Measurements from ENCODE around the gene PTPRN.

Gene PTPRN

DNA sequence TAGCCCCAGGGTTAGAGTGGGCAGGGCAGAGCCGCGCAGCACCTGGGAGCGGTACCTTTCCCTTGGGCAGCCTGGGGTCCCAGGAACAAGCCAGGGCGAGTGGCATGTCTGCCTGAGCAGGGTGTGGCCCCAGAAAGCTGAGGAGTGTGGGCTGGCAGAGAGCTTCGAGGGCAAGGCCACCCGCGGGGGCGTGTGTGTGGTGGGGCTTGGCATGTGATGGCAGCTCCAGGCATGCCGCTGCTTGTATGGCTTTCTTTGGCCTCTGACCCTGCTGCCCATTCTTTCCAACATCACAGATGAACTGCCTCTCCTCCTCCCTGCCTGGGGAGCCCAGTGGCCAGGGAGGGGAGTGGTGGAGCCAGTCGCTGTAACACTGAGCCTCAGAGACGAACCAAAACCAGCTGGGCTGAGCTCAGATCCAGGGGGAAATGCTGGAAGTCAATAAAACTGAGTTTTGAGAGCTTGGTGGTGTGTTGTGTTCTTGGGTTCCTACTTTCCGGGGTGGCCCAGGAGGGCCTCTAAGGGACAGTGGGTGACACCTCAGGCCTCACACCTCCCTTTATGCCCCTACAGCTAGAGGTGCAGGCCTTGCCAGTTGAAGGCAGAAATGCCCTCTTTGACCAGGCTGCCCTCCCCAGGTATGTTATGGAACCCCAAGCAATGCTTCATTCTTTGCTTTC is 22.6 kb downstream of the PTPRN start:
- DNase-seq: no peak

DNA sequence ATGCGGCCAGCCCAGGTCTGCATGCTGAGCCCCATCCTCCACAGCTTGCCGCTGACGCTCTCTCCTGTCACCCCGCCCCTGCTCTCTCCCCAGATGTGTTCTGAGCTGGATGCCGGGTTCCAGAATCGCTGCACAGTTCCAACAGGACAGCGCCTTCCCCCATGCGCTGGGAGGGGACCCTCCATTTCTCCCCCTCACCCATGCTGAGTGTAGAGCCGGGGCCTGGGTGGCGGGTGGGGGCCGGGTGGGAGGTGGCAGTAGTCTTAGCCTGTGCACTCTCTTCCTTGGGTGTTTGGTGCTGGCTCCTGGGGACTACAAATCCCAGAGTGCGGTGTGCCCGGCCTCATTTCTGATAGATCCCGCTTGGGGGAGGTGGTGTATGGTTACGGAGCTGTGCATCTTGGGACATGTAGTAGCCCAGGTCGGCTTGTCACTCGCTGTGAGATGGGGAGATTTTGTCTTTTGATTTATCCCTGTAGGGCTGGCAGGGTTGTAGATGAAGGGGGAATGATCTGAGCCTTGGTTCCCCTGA is 23.2 kb downstream of the PTPRN start:
- no peak for DNase-seq

DNA sequence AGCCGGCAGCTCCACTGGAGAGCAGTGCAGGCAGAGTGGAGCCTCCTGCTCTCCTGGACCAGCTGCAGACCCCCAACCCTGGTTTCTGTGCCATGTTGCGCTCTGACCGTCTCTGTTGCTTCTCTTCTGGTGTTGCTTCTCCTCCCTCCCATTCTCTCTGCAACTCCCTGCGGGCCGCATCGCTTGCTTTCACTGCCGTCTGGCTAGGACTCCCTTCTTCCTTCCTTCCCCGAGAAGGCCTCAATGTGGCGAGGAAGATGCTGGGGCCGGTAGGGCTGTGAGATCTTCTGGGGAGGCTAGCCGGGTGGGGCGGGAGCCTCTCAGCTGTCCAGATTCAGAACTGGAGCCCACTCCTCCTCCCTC is 23.8 kb downstream of the PTPRN start:
- DNase-seq: no peak

DNA sequence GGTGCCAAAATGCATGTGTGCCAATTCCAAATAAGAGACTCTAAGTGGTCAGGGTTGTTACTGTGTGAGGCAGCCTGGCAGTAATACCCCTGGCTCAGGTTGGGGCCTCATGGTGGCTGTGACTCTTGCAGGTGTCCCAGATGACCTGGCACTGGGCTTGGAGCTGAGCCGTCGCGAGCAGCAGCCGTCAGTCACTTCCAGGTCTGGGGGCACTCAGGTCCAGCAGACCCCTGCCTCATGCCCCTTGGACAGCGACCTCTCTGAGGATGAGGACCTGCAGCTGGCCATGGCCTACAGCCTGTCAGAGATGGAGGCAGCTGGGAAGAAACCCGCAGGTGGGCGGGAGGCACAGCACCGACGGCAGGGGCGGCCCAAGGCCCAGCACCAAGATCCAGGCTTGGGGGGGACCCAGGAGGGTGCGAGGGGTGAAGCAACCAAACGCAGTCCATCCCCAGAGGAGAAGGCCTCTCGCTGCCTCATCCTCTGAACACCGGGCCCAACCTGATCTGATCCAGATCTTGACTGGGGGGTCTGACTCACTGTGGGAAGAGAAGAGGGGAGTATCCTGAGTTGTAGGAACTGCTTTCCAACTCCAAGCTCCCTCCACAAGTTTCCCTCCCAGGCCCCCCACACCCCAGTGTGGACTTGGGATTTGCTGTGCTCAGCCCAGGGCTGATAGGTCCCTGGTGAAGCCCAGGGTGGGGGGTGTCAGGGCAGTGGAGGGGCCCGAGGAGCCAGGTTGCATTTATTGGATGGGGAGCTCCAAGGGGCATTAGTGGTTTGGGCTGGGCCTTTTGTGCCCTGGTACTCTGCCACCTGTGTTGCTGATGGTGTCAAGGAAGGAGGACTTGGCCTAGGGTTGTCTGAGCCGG is 24.5 kb downstream of the PTPRN start:
- DNase-seq: no peak

DNA sequence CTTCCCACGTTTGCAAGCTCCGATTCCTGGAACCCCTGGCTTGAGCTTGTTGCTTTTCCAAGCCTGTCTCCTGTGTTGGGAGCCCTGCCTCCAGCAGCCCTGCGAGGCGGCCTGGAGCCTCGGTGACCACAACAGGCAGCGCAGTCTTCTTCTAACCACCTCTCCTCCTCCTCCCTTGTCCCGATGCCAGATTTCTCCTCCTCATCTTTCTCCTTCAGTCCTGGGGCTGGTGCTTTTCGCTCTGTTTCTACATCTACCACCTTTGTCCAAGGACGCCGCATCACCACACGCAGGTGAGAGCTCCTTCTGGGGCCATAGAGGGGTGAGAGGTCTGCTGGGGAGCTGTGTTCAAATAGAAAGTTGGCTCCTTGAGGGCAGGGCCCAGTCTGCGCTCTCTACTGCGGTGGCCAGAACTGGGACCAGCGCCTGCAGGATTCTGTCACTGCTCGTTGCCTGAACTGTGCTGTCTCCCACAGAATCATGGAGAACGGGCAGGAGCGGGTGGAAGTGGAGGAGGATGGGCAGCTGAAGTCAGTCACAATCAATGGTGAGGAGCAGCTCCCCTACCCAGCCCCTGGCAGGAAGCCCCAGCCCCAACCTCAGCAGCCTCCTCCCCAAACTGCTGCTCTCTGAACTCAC is 26.1 kb downstream of the PTPRN start:
- no peak for DNase-seq

DNA sequence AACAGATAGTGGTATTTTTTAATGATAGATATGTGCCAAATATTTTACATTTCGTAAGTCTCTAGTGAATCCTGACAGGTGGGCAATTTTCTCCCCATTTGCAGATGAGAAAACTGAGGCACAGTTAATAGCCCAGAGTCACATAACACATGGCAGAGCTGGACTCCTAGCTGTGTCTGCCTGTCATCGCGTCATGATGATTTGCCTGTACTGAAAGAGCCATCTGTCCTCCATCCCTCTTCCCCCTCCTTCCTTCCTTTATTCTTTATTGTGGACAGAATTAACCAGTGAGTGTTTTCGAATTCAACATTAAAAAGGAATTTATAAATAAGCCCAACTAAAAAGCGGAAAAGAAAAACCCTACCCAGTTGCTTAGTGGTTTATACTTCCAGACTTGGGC is 26.8 kb downstream of the PTPRN start:
- DNase-seq: no peak

DNA sequence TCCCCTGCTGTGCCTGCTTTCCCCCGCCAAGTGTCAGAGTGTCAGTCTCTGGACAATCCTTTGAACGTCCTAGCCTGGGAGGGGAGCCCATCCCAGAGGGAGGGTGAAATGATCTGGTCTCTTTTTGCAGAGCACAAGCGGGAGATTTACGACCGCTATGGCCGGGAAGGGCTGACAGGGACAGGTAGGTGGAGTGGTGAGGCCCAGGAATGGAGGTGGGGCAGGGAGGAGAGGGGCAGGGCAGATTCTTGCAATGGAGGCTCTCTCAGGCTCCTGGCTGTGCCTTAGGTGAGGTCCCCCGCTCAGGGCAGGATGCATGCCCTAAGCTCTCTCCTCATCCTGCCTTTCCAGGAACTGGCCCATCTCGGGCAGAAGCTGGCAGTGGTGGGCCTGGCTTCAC is 27.6 kb downstream of the PTPRN start:
- DNase-seq: no peak

DNA sequence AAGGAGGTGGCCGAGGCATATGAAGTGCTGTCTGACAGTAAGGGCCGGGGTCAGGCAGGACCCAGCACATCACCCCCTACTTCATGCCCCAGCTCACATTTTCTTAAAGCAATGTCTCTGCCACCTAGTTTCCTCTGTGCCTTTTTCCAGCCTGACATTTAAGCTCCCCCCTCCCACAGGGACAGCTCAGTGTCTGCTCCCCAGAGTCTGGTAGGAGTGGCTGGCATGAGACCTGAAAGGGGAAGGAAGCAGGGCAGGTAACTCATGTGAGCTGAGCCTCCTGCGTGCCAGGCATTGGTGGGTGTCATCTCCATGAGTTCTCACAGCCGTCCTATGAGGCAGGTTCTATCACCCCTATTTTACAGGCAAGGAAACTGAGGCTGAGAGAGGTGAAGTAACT is 28.6 kb downstream of the PTPRN start:
- DNase-seq: no peak

DNA sequence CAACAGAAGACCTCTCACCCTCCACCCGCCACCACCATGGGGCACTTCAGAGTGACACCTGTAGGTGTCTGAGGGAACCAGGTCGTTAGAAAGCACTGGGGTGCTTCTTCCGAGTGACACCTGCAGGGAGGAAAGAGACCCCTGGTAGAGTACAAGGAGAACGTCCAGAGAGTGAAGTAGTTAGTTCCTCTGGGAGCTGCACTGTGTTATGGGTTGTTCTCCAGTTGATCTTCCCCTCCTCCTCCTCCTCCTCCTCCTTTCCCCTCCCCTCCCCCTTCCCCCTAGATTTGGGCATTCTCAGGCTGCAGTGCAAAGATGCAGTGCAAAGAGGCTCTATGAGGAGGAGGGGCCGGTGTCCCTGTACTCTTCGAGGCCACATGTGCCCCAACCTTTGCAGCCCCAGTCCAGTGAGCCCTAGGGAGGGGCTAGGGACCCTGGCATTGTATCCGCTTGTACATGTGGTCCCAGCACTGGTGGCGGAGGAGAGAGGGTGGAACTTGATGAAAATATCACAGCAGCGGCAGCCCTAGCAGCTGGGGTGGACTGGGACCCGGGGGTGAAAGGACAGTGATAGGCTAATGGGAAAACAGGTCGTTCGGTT is 29.2 kb downstream of the PTPRN start:
- no peak for DNase-seq

DNA sequence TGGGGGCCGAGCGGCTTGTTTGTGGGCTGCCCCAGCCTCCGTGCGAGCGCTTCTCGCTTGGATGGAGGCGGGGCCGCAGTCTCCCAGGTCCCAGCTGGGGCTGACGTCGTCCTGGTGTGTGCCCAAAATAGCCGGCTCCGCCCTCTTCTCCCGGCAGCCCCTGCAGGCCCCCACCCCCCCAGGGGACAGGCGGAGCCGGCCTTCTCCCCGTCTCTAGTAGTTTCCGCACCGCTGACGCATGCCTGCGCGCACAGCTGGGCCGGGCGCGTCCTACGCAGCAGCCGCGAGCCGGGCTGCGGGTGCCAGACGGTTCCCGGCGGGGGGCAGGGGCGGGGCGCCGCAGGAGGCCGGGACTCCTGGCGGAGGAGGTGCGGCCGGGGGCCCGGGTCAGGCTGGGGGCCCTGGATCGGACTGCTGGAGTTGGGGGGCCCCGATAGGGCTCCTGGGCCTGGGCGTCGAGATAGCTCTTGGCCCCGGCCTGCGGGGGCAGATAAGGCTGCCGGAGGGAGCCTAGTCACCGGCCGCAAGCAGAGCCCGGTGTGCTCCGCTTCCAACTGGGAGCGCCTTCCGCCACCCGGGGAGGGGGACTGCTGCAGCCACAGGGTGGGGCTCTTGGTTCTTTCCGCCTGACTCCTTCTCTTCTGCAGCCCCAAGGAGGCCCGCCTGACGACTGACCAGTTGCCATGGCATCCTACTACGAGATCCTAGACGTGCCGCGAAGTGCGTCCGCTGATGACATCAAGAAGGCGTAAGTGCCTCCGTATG is 29.9 kb downstream of the PTPRN start, which contains the start of gene DNAJB2:
TSS of gene DNAJB2 (plus strand) at position 216 of the 765 bp plus-strand sequence. CDS start at position 684, 468 bp downstream.
- DNase-seq: peak; percentile 98

DNA sequence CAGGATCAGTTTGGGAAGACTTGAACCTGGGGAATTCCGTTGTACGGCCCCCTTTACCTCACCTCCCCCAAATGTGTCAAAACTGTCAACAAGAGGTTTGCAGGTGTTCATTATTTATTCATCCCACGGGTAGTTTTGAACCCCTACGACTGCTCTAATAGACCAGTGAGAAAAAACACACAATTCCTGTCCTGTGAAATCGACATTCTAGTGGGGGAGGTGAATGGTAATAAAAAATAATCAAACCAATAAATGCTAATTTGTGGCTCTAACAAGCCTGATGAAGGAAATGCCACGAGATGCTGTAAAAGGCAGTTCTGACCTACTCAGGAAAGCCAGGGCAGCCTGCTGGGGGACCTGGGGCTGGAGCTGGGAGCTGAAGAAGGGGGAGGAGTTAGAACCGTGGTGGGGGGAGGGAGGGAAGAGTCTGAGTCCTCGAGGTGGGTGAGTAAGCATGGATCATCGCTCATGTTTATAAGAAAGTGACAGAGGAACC is 30.5 kb downstream of the PTPRN start:
- DNase-seq: no peak

DNA sequence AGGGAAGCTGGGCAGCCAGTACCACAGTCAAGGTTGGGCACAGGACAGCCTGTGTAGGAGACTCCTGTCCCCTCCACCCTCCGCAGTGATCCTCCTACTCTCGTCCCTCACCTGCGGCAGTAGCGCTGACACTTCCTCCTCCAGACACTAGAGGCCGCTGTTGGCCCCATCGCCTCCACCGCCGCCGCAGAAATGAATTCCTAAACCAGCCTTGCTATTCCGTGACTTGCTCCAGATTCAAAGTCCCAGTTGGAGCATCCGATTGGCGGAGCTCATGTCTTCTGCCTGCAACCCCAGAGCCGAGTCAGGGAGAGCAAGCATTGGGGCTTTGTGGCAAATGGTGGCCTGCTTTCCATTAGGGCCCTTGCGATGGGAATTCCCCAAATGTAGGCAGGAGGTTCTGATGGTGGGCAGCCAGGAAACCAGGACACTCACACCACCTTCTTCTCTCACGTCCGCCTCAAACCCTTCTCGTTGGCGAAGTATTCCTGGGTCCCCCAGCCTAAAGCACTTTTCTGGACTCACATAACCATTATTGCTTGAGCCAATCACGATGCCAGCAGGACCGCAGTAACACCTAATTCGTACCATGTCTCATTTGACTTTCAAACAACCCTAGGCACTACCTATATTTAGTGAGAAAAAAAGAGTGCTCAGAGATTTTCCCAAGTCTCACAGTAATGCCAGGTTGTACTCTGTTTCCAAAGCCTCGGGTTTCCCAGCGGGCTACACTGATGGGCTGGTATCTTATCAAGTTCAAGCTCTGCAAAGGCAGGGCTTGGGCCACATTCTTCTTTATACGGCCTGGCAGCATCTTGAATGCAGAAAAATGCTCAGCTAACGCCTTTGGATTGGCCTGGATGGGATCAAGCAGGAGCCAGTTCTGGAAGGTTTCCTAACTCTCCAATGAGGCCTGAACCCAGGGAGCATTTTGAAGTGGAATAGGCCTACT is 31.2 kb downstream of the PTPRN start:
- peak; percentile 74 for DNase-seq

DNA sequence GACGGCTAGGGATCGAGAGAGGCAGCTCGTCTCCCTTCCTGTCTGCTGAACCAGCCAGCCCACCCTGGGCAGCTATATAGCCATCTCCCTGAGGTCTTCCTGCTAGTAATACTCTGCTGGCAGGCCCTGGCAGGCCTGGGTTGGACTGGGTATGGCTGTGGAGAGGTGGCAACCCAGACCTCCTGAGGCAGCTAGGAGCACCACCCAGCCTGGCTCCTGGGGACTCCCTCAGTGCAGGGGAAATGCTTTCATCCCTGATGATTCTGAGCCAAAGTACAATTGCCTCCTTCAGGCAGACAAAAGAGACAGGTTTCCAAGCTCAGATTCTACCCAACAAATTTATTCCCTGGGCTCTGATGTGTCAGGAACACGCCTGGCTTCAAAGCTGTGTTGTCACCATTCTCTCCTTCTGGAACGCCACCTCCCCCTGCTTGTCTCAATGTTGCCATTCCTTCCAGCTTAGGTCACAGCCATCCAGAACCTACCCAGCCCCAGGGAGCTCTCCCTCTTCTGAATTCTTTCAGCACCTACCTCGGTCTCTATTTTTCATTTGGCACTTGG is 34.8 kb downstream of the PTPRN start:
- no peak for DNase-seq

DNA sequence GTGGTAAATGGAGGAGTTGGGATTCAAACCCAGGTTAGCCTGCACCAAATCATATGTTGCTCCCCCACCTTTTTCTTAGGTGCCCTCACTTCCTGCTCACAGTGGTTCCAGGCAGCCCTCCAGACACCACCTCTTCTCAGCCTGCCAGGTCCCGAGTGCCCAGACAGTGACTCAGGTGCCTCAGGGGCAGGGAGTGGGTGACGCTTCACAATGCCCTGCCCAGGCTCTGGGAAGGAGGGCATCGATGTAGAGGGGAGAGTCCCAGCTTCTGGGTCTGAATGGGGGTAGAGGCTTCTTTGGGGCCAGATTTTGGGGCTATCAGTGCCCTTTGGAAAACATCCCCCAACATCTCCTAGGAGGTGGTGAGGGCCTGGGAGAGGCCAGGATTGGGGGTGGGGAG is 35.3 kb downstream of the PTPRN start:
- no peak for DNase-seq

DNA sequence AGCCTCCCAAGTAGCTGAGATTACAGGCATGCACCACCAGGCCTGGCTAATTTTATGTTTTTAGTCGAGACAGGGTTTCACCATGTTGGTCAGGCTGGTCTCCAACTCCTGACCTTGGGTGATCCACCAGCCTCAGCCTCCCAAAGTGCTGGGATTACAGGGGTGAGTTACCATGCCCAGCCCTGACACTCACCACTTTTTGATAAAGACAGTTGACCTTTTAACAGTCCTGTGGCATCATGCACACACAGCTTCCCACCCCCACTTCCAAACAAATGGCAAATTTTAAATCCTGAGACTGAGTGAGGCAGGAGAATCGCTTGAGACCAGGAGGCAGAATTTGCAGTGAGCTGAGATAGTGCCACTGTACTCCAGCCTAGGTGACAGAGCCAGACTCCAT is 36.2 kb downstream of the PTPRN start:
- no peak for DNase-seq

DNA sequence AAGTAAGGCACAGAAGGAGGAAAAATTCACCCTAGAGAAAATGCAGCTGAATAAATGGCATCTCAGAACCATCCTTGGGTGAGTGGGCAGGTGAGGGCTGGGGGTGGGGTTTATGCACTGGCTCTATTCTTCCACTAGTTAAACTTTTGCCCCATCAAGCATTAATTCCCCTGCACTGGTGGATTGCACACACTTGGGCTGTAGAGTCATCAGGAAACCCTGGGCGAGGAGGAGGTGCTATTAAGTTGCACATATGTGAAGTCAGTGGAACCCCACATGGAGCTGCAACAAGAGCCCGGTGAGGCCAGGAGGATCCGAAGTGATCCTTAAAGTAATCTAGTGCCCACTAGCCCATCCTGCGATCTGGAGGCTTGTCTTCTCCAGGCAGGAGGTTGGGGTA is 36.8 kb downstream of the PTPRN start:
- no peak for DNase-seq

DNA sequence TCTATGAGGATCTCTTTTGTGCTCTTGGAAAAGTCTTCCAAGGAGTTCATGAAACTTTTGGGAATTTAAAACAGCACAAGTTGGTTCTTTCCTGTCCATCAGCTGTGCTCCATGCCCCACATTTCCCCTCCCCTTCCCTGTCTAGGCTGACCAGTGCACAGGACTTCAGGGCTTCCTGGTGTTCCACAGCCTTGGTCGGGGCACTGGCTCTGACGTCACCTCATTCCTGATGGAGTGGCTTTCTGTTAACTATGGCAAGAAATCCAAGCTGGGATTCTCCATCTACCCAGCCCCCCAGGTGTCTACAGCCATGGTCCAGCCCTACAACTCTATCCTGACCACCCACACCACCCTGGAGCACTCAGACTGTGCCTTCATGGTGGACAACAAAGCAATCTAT is 38.2 kb downstream of the PTPRN start:
- DNase-seq: no peak

DNA sequence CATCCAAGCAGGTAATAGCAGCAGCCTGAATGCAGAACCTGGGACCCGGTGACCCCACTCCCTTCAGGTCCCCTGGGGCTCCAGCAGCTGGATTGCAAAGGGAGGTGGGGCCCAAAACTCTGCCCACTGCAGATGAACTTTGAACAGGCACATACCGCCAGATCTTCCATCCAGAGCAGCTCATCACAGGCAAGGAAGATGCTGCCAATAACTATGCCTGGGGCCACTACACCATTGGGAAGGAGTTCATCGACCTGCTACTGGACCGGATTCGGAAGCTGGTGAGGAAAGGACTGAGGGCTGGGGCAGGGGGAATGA is 39.2 kb downstream of the PTPRN start:
- DNase-seq: no peak

DNA sequence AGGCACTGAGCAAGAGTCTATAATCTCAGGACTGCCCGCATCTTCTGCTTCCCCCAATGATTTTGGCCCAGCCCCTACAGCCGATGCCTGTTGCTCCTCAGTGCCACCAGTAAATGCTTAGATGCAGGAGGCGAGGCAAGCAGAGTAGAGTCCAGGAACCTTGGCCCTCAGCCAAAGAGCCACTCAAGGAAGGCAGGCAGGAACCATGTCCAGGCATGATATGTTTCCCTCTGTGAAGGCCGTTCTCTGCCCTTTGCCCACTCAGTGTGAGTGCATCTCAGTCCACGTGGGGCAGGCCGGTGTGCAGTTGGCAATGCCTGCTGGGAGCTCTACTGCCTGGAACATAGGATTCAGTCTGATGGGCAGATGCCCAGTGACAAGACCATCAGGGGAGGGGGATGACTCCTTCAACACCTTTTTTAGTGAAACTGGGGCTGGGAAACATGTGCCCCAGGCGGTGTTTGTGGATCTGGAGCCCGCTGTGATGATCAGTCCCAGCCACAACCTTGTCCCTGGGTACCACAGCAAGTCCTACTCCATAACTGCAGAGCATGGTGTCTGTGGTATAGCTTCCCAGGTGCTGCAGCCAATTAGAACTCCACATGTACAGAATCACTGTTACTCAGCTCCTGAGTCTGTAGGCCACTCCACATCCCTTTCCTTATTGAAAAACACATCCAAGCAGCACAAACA is 39.7 kb downstream of the PTPRN start:
- DNase-seq: no peak

DNA sequence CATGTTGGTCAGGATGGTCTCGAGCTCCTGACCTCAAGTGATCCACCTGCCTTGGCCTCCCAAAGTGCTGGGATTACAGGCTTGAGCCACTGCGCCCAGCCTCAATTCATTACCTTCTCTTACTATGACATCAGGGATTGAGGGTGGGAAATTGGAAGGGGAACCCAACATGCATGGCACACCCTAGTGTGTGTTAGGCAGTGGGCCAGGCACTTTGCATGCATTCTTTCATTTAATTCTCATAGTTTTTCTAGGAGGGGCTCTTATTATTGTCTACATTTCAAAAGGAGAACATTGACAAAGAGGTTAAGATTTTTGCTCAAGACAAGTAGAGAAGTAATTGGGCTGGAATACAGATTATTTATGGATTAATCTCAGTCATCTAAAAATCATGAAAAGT is 40.9 kb downstream of the PTPRN start:
- DNase-seq: no peak
